ENCODE data around the gene ADARB1.
"Not testable (repeated sequence)": the region's sequence is repeated elsewhere in the genome, so short reads cannot be mapped to it uniquely, and the experiment has no call there.

The ADARB1 gene

GRCh38 chr21:45074048-45074817 is at the start of gene ADARB1:
TSS of gene ADARB1 (plus strand) at chr21:45074580. CDS start at chr21:45171657, 97,077 bp downstream.
- Histone ChIP-seq H3K4me3 (ENCODE audit: severe bottlenecking) (peak within 1 kb of the TSS; percentile 88), H3K36me3 (ENCODE audit: low read depth) (no peaks in the 10 kb centered on the region), H3K27me3 (ENCODE audit: insufficient read depth, poor library complexity, severe bottlenecking) (no peaks in the 10 kb centered on the region), H3K27ac (ENCODE audit: poor library complexity, severe bottlenecking) (peak within 1 kb of the TSS; percentile 68), H3K4me1 (ENCODE audit: insufficient read depth, poor library complexity, severe bottlenecking) (peaks cover 8% of the 10 kb centered on the region), H3K9me3 (ENCODE audit: severe bottlenecking) (no peaks in the 10 kb centered on the region)
- ATAC-seq (ENCODE audit: low read depth) (peak; percentile 31), DNase-seq (ENCODE audit: low spot score) (no peak)
- TF ChIP-seq, protein P1, sequence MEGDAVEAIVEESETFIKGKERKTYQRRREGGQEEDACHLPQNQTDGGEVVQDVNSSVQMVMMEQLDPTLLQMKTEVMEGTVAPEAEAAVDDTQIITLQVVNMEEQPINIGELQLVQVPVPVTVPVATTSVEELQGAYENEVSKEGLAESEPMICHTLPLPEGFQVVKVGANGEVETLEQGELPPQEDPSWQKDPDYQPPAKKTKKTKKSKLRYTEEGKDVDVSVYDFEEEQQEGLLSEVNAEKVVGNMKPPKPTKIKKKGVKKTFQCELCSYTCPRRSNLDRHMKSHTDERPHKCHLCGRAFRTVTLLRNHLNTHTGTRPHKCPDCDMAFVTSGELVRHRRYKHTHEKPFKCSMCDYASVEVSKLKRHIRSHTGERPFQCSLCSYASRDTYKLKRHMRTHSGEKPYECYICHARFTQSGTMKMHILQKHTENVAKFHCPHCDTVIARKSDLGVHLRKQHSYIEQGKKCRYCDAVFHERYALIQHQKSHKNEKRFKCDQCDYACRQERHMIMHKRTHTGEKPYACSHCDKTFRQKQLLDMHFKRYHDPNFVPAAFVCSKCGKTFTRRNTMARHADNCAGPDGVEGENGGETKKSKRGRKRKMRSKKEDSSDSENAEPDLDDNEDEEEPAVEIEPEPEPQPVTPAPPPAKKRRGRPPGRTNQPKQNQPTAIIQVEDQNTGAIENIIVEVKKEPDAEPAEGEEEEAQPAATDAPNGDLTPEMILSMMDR (IDR thresholded peaks at IDR 0.05; ENCODE audit: poor library complexity, severe bottlenecking): no peak

GRCh38 chr21:45026066-45026745 is 48.2 kb upstream of the ADARB1 start:
- no peaks in the 10 kb centered on the region for H3K4me1 ChIP-seq (ENCODE audit: insufficient read depth, poor library complexity, severe bottlenecking)
- TF ChIP-seq, protein P1 (IDR thresholded peaks at IDR 0.05; ENCODE audit: poor library complexity, severe bottlenecking): no peak
- no peak overlapping the region for H3K27ac ChIP-seq (ENCODE audit: poor library complexity, severe bottlenecking)
- H3K27me3 ChIP-seq (ENCODE audit: insufficient read depth, poor library complexity, severe bottlenecking): no peaks in the 10 kb centered on the region
- H3K36me3 ChIP-seq (ENCODE audit: low read depth): no peaks in the 10 kb centered on the region
- H3K9me3 ChIP-seq (ENCODE audit: severe bottlenecking): no peaks in the 10 kb centered on the region
- DNase-seq (ENCODE audit: low spot score) (no peak), ATAC-seq (ENCODE audit: low read depth) (no peak)
- no peak overlapping the region for H3K4me3 ChIP-seq (ENCODE audit: severe bottlenecking)

DNA sequence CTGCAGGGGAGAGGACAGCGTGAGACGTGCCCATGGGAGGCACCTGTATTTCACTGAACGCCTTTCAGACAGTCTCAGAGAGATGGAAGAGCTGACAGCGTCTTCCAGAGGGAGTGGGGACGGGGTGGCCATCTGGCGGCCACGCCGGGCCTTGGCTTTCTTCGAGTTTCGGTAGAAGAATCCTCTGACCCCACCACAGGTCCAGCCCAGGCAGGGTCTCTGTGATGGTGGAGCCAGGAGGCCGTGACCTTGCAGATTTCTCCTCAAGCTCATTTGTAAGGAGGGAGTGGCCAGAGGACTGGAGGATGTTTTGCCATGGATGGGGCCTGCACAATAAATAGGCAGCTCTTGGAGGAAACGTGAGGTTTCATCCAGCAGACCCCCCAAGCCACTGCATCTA is 47.6 kb upstream of the ADARB1 start:
- DNase-seq (ENCODE audit: low spot score): no peak
- Histone ChIP-seq H3K4me1 (ENCODE audit: insufficient read depth, poor library complexity, severe bottlenecking) (no peaks in the 10 kb centered on the region), H3K4me3 (ENCODE audit: severe bottlenecking) (no peak overlapping the region), H3K36me3 (ENCODE audit: low read depth) (no peaks in the 10 kb centered on the region), H3K27me3 (ENCODE audit: insufficient read depth, poor library complexity, severe bottlenecking) (no peaks in the 10 kb centered on the region), H3K9me3 (ENCODE audit: severe bottlenecking) (no peaks in the 10 kb centered on the region), H3K27ac (ENCODE audit: poor library complexity, severe bottlenecking) (no peak overlapping the region)
- no peak for ATAC-seq (ENCODE audit: low read depth)
- TF ChIP-seq, protein P1 (IDR thresholded peaks at IDR 0.05; ENCODE audit: poor library complexity, severe bottlenecking): no peak

GRCh38 chr21:45027241-45028196 is 46.9 kb upstream of the ADARB1 start:
- Histone ChIP-seq H3K27ac (ENCODE audit: poor library complexity, severe bottlenecking) (no peak overlapping the region), H3K4me3 (ENCODE audit: severe bottlenecking) (no peak overlapping the region), H3K27me3 (ENCODE audit: insufficient read depth, poor library complexity, severe bottlenecking) (no peaks in the 10 kb centered on the region), H3K36me3 (ENCODE audit: low read depth) (no peaks in the 10 kb centered on the region), H3K9me3 (ENCODE audit: severe bottlenecking) (no peaks in the 10 kb centered on the region), H3K4me1 (ENCODE audit: insufficient read depth, poor library complexity, severe bottlenecking) (no peaks in the 10 kb centered on the region)
- TF ChIP-seq, protein P1 (IDR thresholded peaks at IDR 0.05; ENCODE audit: poor library complexity, severe bottlenecking): no peak
- DNase-seq (ENCODE audit: low spot score) (no peak), ATAC-seq (ENCODE audit: low read depth) (no peak)

DNA sequence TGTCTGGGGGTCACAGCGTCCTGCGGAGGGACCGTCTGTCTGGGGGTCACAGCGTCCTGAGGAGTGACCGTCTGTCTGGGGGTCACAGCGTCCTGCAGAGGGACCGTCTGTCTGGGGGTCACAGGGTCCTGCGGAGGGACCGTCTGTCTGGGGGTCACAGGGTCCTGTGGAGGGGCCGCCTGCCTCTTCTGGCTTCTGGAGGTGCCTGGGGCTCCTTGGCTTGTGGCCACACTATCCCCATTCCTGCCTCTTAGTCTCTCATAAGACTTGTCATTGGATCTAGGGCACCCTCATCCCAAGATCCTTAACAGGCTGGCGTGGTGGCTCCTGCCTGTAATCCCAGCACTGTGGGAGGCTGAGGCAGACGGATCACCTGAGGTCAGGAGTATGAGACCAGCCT is 45.7 kb upstream of the ADARB1 start:
- H3K27me3 ChIP-seq (ENCODE audit: insufficient read depth, poor library complexity, severe bottlenecking); H3K36me3 ChIP-seq (ENCODE audit: low read depth); H3K4me1 ChIP-seq (ENCODE audit: insufficient read depth, poor library complexity, severe bottlenecking); H3K4me3 ChIP-seq (ENCODE audit: severe bottlenecking); H3K9me3 ChIP-seq (ENCODE audit: severe bottlenecking); DNase-seq (ENCODE audit: low spot score); ATAC-seq (ENCODE audit: low read depth); H3K27ac ChIP-seq (ENCODE audit: poor library complexity, severe bottlenecking): not testable (repeated sequence)

Data from RWPE2 (cell line).